RWPE1 (cell line): ENCODE data around the gene MAN2B2.

Source experiments
- CTCF ChIA-PET: fragments of 350-600 bp; sonication (Branson Sonifier 250); formaldehyde crosslinking; extraction: SDS; loops from one replicate; lab custom pipeline; 2021; lab: Yijun Ruan, JAX
- POLR2A ChIA-PET: fragments of 400-600 bp; formaldehyde crosslinking; extraction: SDS; loops from one replicate; lab custom pipeline; 2020; ENCODE audit warnings: antibody characterized with exemption; ENCODE audit not compliant: low non-redundant PET; lab: Yijun Ruan, JAX
- DNase-seq: peaks from one replicate; pipeline ENCODE4 v3.0.0; 2012; ENCODE audit warnings: low spot score
- H3K27ac ChIP-seq: fragments of 450-650 bp; 2 replicates; pipeline ENCODE4 v1.5.1; 2017
- TF ChIP-seq, protein P1 (sequence below): fragments of 450-650 bp; conservative IDR thresholded peaks from 2 replicates; pipeline ENCODE4 v1.5.1; 2017; ENCODE audit warnings: low read depth, mild to moderate bottlenecking

MAN2B2 gene

GRCh38 chr4:6568148-6568547 lies 6.8 kb upstream of the MAN2B2 start:
- ChIA-PET CTCF (no interaction called here), POLR2A (no interaction called here)
- no peak overlapping the region for H3K27ac ChIP-seq
- TF ChIP-seq, protein P1, sequence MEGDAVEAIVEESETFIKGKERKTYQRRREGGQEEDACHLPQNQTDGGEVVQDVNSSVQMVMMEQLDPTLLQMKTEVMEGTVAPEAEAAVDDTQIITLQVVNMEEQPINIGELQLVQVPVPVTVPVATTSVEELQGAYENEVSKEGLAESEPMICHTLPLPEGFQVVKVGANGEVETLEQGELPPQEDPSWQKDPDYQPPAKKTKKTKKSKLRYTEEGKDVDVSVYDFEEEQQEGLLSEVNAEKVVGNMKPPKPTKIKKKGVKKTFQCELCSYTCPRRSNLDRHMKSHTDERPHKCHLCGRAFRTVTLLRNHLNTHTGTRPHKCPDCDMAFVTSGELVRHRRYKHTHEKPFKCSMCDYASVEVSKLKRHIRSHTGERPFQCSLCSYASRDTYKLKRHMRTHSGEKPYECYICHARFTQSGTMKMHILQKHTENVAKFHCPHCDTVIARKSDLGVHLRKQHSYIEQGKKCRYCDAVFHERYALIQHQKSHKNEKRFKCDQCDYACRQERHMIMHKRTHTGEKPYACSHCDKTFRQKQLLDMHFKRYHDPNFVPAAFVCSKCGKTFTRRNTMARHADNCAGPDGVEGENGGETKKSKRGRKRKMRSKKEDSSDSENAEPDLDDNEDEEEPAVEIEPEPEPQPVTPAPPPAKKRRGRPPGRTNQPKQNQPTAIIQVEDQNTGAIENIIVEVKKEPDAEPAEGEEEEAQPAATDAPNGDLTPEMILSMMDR, result no peak
- DNase-seq, result no peak

- no peak overlapping the region for H3K27ac ChIP-seq
- CTCF ChIA-PET, result no interaction called here
- POLR2A ChIA-PET, result no interaction called here
- TF ChIP-seq, protein P1, result no peak
- peak; percentile 38 for DNase-seq
These were observed 6.2 kb upstream of the MAN2B2 start for GRCh38 chr4:6568689-6569332.

- TF ChIP-seq, protein P1, result no peak
- no peak overlapping the region for H3K27ac ChIP-seq
- ChIA-PET CTCF (no interaction called here), POLR2A (no interaction called here)
- DNase-seq, result no peak
These were observed 3.4 kb upstream of the MAN2B2 start for GRCh38 chr4:6571608-6572007.

GRCh38 chr4:6573551-6573950 lies 1.4 kb upstream of the MAN2B2 start:
- no peak overlapping the region for H3K27ac ChIP-seq
- ChIA-PET POLR2A (no interaction called here), CTCF (interaction anchor here (1.2 kb wide), 1 partner anchor 312 kb away, joined by 3 read pairs; no protein-coding TSS in a partner anchor)
- TF ChIP-seq, protein P1, result no peak
- DNase-seq, result no peak

DNA sequence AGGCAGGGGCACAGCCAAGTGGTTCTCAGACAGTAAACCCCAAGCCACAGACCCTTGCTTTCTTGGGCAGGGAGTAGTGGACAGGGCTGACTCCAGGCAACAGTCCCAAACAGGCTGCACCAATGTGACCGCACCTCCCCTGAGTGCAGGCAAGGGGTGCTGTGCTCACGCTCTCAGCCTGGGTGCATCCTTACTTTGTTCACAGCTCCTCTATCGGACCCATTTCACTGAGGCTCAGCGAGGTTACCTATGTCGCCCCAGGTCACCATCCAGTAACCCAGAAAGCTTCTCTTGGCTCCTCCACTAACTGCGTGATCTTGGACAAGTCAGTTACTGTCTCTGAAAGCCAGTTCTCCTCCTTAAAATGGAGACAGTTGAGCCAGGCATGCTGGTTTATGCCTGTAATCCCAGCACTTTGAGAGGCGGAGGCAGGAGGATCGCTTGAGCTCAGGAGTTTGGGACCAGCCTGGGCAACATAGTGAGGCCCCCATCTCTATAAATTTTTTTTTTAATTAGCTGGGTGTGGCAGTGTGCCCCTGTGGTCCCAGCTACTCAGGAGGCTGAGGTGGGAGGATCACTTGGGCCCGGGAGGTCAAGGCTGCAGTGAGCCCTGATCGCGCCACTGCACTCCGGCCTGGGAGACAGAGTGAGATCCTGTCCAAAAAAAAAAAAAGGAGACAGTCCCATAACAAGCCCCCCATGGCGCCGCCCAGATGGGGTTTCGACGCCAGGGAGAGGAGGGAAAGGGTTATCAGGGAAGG lies 823 bp upstream of the MAN2B2 start:
- POLR2A ChIA-PET, result no interaction called here
- DNase-seq, result no peak
- TF ChIP-seq, protein P1, result no peak
- CTCF ChIA-PET, result interaction anchor here (0.6 to 1.2 kb wide), 3 partner anchors 33 to 425 kb away, joined by 3 to 4 read pairs (median 3); no protein-coding TSS in a partner anchor
- peak overlapping the region; percentile 52 for H3K27ac ChIP-seq

GRCh38 chr4:6575503-6576240 lies 683 bp downstream of the MAN2B2 start:
- POLR2A ChIA-PET, result no interaction called here
- no peak for DNase-seq

More at GRCh38 chr4:6575503-6576240, 683 bp downstream of the MAN2B2 start:
- peak overlapping the region; percentile 52 for H3K27ac ChIP-seq
- CTCF ChIA-PET, result interaction anchor here (0.9 kb wide), 1 partner anchor 1957 kb away, joined by 3 read pairs; no protein-coding TSS in a partner anchor
- TF ChIP-seq, protein P1, result no peak
